ENCODE data around the gene ACP2.

GRCh38 chr11:47276923-47277322, 28.3 kb upstream of the ACP2 start:
- TF ChIP-seq CTCF (IDR thresholded peaks at IDR 0.05) (no peak), ZFX (IDR thresholded peaks at IDR 0.05; ENCODE audit: borderline replicate concordance) (no peak)

Measured in 22Rv1 (cell line).